Ishikawa (cell line): ENCODE measurements around the gene PLCB1.

Experiments used
- CREB1 ChIP-seq: IDR thresholded peaks from 2 replicates; pipeline ENCODE4 v1.6.1; 2012; ENCODE audit warnings: low read depth
- EP300 ChIP-seq: IDR thresholded peaks from 2 replicates; pipeline ENCODE4 v1.6.1; 2012; ENCODE audit warnings: borderline replicate concordance
- MAX ChIP-seq: IDR thresholded peaks from 2 replicates; pipeline ENCODE4 v1.6.1; 2012
- TAF1 ChIP-seq: IDR thresholded peaks from 2 replicates; pipeline ENCODE4 v1.6.1; 2012; ENCODE audit warnings: low read depth, mild to moderate bottlenecking

GRCh38 chr20:8094850-8095249, 37.2 kb upstream of the PLCB1 start:
- TF ChIP-seq EP300 (no peak), CREB1 (no peak), MAX (no peak), TAF1 (no peak)
